GM06990 (cell line): ENCODE measurements around the gene GPX5.
"Not testable (repeated sequence)": the region's sequence is repeated elsewhere in the genome, so short reads cannot be mapped to it uniquely, and the experiment has no call there.

Source experiments
- DNase-seq: peaks from one replicate; pipeline ENCODE4 v3.0.0-alpha.2; 2011; ENCODE audit not compliant: insufficient read length; ENCODE audit errors: extremely low read depth
- H3K27me3 ChIP-seq: replicated peaks from 2 replicates; pipeline ENCODE4 v1.6.0; 2011; ENCODE audit warnings: low read length; ENCODE audit not compliant: control insufficient read depth, insufficient read depth
- H3K36me3 ChIP-seq: 2 replicates; pipeline ENCODE4 v1.5.1; 2011; ENCODE audit warnings: low read length; ENCODE audit not compliant: control insufficient read depth, insufficient read depth
- H3K4me3 ChIP-seq: replicated peaks from 2 replicates; pipeline ENCODE4 v1.5.1; 2011; ENCODE audit warnings: low read depth, mild to moderate bottlenecking, control low read depth, low read length
- TF ChIP-seq, protein P1 (sequence below): IDR thresholded peaks from 2 replicates; pipeline ENCODE4 v1.5.1; 2011; ENCODE audit warnings: low read length, control low read depth, mild to moderate bottlenecking, inconsistent platforms; ENCODE audit not compliant: insufficient read depth, poor library complexity, severe bottlenecking

Gene GPX5

GRCh38 chr6:28496099-28496779 is 29.4 kb upstream of the GPX5 start:
- TF ChIP-seq, protein P1, sequence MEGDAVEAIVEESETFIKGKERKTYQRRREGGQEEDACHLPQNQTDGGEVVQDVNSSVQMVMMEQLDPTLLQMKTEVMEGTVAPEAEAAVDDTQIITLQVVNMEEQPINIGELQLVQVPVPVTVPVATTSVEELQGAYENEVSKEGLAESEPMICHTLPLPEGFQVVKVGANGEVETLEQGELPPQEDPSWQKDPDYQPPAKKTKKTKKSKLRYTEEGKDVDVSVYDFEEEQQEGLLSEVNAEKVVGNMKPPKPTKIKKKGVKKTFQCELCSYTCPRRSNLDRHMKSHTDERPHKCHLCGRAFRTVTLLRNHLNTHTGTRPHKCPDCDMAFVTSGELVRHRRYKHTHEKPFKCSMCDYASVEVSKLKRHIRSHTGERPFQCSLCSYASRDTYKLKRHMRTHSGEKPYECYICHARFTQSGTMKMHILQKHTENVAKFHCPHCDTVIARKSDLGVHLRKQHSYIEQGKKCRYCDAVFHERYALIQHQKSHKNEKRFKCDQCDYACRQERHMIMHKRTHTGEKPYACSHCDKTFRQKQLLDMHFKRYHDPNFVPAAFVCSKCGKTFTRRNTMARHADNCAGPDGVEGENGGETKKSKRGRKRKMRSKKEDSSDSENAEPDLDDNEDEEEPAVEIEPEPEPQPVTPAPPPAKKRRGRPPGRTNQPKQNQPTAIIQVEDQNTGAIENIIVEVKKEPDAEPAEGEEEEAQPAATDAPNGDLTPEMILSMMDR, result no peak
- DNase-seq, result no peak
- no peak overlapping the region for H3K4me3 ChIP-seq

DNA sequence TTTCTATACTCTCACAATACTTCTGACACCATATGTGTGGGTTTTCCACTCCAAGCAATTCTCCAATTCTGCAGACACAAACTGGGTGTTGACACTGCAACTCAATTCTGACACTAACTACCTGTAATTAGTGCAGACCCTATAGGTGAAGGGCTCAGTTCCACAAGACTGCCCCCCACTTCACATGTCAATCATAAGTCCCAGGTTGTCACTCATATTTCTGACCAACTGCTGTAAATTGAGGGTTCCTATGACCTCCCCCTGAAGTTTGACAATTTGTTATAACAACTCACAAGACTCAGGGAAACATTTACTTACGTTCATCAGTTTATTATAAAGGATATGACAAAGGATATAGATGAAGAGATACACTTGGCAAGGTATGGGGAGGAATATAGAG is 28.4 kb upstream of the GPX5 start:
- Histone ChIP-seq H3K4me3 (no peak overlapping the region), H3K27me3 (no peaks in the 10 kb centered on the region), H3K36me3 (no peaks in the 10 kb centered on the region)
- no peak for DNase-seq
- TF ChIP-seq, protein P1, result no peak

More at GRCh38 chr6:28496099-28496779, 29.4 kb upstream of the GPX5 start:
- H3K27me3 ChIP-seq, result no peaks in the 10 kb centered on the region
- no peaks in the 10 kb centered on the region for H3K36me3 ChIP-seq

DNA sequence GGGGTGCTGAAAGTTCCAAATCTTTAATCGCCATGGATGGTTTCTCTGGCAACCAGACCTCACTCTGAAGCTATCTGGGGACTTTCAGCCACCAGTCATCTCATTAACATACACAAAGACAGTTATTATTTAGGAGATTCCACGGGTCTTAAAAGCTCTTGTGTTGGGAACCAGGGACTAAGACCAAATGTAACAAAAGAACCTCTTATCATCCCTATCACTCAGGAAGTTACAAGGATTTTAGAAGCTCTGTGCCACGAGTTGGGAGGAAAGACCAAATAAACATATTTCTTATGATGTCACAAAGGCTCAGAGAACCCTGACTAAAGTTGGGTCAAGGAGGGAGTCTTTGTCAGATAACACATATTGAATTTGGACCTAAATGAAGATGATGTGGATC is 27.8 kb upstream of the GPX5 start:
- DNase-seq, result no peak
- H3K4me3 ChIP-seq, result no peak overlapping the region
- TF ChIP-seq, protein P1, result no peak
- H3K27me3 ChIP-seq, result no peaks in the 10 kb centered on the region
- no peaks in the 10 kb centered on the region for H3K36me3 ChIP-seq

DNA sequence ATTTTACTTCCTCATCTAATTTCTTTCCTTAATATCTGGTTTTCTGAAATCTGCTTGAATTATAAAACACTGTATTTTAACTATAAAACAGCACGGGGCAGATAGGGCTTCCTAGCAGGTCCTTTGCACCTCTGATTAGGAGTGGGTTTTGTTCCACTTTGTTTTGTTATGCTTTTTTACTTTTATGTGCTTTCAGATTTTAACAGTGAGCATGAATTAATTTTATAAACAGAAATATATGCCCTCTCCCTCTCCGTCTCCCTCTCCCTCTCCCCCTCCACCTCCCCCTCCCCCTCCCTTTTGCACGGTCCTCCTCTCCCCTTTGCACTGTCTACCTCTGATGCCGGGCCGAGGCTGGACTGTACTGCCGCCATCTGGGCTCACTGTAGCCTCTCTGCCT is 24.4 kb upstream of the GPX5 start:
- no peaks in the 10 kb centered on the region for H3K36me3 ChIP-seq
- DNase-seq, result no peak
- H3K27me3 ChIP-seq, result no peaks in the 10 kb centered on the region; the same call in 1 of the 2 replicates
- H3K4me3 ChIP-seq, result no peak overlapping the region
- TF ChIP-seq, protein P1, result no peak

DNA sequence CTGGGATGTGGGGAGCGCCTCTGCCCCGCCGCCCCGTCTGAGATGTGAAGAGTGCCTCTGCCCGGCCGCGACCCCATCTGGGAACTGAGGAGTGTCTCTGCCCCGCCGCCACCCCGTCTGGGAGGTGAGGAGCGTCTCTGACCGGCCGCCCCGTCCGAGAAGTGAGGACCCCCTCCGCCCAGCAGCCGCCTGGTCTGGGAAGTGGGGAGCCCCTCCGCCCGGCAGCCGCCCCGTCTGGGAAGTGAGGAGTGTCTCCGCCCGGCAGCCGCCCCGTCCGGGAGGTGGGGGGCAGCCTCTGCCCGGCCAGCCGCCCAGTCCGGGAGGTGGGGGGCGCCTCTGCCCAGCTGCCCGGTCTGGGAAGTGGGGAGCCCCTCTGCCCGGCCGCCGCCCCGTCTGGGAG is 23.5 kb upstream of the GPX5 start:
- H3K27me3 ChIP-seq, DNase-seq, H3K4me3 ChIP-seq, H3K36me3 ChIP-seq: not testable (repeated sequence)

DNA sequence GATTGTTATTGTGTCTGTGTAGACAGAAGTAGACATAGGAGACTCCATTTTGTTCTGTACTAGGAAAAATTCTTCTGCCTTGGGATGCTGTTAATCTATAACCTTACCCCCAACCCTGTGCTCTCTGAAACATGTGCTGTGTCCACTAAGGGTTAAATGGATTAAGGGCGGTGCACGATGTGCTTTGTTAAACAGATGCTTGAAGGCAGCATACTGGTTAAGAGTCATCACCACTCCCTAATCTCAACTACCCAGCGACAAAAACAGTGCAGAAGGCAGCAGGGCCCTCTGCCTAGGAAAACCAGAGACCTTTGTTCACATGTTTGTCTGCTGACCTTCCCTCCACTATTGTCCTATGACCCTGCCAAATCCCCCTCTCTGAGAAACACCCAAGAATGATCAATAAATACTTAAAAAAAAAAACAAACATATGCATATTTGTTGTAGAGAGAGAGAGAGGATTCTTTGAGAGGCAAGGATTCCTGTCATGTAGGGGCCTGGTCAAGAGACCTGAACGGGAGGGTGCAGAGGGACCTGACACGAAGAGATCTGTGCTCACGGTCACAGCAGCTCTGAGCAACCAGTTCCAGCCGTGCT is 22.9 kb upstream of the GPX5 start:
- H3K4me3 ChIP-seq, H3K36me3 ChIP-seq, H3K27me3 ChIP-seq: not testable (repeated sequence)

More for the DNA sequence above, 22.9 kb upstream of the GPX5 start:
- not testable (repeated sequence) for DNase-seq
